Body of pancreas (tissue), 4 donors: ENCODE results near the gene XBP1.

ENCODE experiments used
- POLR2A ChIP-seq, 3 donors: fragments of 450-650 bp; IDR thresholded peaks; one replicate each; pipeline ENCODE4 v1.6.1; 2016; ENCODE audit warnings: antibody characterized with exemption in 3 of 3, mild to moderate bottlenecking in 2 of 3
- TF ChIP-seq, protein P1 (sequence below), 7 experiments: fragments of 450-650 bp in 4 of 7; fragments of 200-600 bp in 3 of 7; sonication (generic) in 3 of 7; IDR thresholded peaks; one replicate each; pipeline ENCODE4 v1.5.1; 2016 to 2019; ENCODE audit warnings: antibody characterized with exemption in 7 of 7

DNA sequence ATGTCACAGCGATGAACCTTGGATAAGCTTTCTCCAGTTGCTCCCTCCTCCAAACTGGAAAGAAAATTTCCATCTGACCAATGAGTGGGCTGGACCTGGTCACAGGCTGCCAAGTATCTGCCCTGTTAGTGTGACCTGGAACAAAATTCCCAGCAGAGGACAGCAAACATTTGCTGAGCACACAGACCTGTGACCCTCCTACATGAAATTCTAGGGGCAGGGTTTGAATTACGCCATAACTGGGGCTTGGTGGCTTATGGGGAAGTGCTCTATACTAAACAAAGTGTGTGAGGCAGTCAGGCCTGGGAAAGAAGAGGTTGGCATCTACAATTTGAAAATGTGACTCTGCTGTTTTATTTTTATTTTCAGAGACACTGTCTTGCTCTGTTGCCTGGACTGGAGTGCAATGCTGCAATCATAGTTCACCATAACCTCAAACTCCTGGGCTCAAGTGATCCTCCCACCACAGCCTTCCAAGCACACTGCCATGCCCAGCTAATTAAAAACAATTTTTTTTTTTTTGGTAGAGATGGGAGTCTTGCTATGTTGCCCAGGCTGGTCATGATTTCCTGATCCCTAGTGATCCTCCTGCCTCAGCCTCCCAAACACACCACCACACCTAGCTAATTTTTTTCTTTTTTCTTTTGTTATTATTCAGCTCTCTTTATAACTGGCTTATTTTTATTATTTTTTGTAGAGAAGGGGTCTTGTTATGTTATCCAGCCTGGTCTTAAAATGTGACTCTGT is 13.6 kb upstream of the XBP1 start:
- TF ChIP-seq POLR2A (IDR thresholded peaks at IDR 0.05) = peak in 2 of 3 donors; percentile 54 to 57
- TF ChIP-seq, protein P1, sequence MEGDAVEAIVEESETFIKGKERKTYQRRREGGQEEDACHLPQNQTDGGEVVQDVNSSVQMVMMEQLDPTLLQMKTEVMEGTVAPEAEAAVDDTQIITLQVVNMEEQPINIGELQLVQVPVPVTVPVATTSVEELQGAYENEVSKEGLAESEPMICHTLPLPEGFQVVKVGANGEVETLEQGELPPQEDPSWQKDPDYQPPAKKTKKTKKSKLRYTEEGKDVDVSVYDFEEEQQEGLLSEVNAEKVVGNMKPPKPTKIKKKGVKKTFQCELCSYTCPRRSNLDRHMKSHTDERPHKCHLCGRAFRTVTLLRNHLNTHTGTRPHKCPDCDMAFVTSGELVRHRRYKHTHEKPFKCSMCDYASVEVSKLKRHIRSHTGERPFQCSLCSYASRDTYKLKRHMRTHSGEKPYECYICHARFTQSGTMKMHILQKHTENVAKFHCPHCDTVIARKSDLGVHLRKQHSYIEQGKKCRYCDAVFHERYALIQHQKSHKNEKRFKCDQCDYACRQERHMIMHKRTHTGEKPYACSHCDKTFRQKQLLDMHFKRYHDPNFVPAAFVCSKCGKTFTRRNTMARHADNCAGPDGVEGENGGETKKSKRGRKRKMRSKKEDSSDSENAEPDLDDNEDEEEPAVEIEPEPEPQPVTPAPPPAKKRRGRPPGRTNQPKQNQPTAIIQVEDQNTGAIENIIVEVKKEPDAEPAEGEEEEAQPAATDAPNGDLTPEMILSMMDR (IDR thresholded peaks at IDR 0.05) = peak in 4 of 7 experiments; percentile 22 to 31 (median 24)
